GM18907 (cell line): ENCODE measurements around the gene PPM1H.
"Not testable (repeated sequence)": the region's sequence is repeated elsewhere in the genome, so short reads cannot be mapped to it uniquely, and the experiment has no call there.

Source experiments
- ATAC-seq: cut with Tn5 transposase; IDR thresholded peaks from one replicate; pipeline ENCODE4 v1.9.1; 2021; ENCODE audit warnings: mild to moderate bottlenecking, moderate library complexity; ENCODE audit not compliant: unreplicated experiment

The PPM1H gene

DNA sequence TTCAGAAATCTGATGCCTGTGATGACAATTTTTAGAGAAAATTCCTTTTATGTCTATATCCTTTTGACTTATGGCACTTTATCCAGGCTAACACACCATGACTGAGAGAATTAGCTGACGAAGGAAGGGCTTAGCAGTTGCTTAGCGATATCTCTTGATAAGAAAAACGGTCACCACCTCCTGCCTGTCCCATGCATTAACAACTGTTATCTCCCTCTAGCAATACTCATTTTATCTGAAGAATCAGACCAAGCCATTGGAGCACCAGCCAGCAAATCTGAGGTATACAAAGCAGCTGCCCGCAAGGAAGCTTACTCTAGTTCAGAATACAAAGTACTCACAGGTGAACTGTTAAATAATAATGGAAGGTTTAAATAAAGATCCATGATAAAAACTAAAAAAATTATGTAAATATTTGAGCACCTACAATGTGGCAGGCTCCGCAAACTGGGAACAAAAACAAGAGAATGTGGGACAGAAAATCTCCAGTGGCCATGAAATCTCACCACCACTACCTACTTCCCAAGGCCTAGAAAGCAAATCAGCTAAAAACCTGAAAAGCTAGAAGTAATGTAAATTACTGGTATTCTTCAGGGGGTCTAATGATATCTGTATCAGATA, 24.3 kb downstream of the PPM1H start:
- ATAC-seq, result no peak

DNA sequence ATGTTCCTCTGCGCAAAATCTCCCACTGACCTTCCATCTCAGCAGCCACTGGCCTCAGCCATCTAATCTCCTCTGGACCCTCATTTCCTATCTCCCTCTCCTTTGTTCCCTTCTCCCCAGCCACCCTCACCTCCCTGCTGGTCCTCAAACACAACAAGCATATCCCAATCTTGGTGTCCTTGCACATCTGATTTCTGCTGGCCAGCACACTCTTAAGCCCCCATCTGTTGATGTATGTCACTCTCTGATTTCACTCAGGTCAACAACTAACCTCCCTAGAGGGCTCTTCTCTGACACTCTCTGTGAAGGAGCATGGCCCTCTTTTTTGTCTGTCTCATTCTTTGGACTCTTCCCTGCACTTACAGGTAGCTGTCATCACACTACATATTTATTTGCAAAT, 25.6 kb downstream of the PPM1H start:
- ATAC-seq, result no peak

DNA sequence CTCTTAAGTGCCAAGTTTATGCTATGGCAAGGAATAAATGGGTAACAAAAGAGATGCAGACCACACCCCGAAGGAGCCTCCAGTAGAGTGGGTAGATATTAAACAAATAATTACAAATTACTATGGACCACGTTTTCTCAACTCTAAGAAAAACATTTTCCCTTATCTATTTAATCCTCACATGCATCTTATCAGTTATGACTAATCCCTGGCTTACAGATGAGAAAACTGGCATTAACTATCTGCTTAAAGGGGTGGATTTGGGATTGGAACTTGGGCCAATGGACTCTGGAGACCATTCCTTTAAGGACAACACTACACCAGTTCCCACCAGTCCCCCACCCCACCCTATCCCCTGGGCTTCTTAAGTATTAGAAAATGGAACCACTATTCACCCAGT, 26.3 kb downstream of the PPM1H start:
- ATAC-seq, result no peak

GRCh38 chr12:62907561-62907960, 27.4 kb downstream of the PPM1H start:
- ATAC-seq, result no peak

GRCh38 chr12:62907078-62907477, 27.9 kb downstream of the PPM1H start:
- no peak for ATAC-seq

- no peak for ATAC-seq
Observed at GRCh38 chr12:62903151-62903550, 31.8 kb downstream of the PPM1H start.

- no peak for ATAC-seq
Observed at GRCh38 chr12:62900686-62901272, 34.2 kb downstream of the PPM1H start.

DNA sequence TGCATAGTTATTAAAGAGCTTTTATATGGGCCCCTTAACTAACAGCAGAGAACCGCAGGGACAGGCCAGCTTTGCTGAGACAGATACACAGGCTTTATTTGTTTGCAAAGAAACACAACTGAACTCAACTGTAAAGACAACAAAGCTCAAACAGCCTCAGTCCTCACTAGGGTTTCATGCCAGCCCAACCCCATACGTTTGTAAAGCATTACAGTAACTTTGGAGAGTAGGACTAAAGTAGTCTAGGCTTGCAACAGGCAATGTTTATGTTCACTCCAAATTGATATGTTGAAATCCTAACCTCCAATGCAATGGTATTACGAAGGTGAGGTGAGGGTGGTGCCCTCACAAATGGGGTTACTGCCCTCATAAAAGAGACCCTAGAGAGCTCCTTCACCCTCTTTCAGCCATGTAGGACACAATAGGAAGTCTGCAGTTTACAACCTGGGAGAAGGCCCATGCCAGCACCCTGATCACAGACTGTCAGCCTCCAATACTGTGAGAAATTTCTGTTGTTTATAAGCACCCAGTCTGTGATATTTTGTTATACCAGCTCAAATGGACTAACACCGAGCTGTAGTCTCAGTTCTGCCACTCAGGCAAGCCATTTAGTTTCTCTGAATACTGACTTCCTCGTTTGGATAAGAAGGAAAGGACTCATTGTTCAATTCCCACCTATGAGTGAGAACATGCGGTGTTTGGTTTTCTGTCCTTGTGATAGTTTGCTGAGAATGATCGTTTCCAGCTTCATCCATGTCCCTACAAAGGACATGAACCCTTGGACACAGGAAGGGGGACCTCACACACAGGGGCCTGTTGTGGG, 35.2 kb downstream of the PPM1H start:
- ATAC-seq, result no peak

- no peak for ATAC-seq
Observed at GRCh38 chr12:62898526-62898925, 36.4 kb downstream of the PPM1H start.

GRCh38 chr12:62895351-62895877, 39.5 kb downstream of the PPM1H start:
- ATAC-seq, result no peak

GRCh38 chr12:62893276-62893675, 41.7 kb downstream of the PPM1H start:
- ATAC-seq, result no peak

GRCh38 chr12:62891805-62892549, 43.0 kb downstream of the PPM1H start:
- ATAC-seq, result no peak

DNA sequence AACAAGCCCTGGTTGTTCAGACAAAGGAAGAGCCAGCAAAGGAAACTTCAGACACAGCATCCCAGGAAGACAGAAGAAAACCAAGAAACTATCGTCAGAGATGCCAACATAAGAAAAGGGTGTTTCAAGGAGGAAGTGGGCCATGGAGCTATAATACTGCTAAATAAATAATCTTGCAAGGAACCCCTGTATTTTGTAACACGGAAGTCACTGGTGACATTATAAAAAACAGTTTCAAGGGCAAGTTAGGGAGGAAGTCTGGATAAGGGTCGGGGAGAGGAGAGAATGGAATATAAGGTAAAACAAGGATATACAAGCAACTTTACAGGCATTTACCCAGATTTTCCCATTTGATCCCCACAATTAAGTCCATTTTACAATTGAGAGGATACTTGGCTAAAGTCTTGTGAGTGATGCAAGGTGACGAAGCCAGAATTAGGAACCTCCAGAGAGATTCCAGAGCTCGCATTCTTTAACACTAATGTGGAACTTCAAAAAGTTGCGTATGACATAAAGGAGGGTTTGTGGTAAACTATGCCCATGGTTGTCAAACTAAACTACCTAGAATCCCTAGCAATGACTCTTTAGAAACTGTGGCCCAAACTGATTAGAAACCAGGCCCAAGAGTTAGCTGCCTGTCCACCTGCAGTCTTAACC, 46.4 kb downstream of the PPM1H start:
- ATAC-seq, result no peak

- no peak for ATAC-seq
Observed at GRCh38 chr12:62886796-62887195, 48.2 kb downstream of the PPM1H start.

GRCh38 chr12:62885242-62885641, 49.7 kb downstream of the PPM1H start:
- ATAC-seq, result no peak

DNA sequence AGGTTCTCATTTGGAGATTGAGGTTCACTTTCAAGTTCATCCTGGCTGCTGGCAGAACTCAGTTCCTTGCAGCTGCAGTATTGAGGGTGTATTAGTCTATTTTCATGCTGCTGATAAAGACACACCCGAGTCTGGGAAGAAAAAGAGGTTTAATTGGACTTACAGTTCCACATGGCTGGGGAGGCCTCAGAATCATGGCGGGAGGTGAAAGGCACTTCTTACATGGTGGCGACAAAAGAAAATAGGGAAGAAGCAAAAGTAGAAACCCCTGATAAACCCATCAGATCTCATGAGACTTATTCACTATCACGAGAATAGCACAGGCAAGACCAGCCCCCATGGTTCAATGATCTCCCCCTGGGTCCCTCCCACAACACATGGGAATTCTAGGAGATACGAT, 50.1 kb downstream of the PPM1H start:
- ATAC-seq, result not testable (repeated sequence)

DNA sequence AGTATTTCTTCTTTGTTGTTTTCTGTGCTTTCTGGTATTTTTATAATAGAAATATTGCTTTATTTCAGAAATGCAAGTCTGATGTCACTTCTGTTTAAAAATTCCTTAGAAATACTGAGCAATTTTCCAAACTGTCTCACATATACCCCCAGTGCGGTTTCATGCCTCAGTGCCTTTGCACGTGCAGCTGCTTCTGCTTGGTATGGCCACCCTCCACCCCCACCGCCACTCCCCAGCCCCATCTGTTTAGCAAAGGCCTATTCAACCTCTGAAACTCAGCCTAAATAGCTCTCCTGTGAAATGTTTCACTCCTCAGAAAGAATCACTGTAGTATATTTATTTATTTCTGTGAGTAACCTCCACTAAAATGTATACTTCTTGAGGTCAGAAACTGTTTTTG, 52.3 kb downstream of the PPM1H start:
- no peak for ATAC-seq

GRCh38 chr12:62882140-62882539, 52.8 kb downstream of the PPM1H start:
- no peak for ATAC-seq

- ATAC-seq, result no peak
Observed at GRCh38 chr12:62879691-62880090, 55.3 kb downstream of the PPM1H start.

DNA sequence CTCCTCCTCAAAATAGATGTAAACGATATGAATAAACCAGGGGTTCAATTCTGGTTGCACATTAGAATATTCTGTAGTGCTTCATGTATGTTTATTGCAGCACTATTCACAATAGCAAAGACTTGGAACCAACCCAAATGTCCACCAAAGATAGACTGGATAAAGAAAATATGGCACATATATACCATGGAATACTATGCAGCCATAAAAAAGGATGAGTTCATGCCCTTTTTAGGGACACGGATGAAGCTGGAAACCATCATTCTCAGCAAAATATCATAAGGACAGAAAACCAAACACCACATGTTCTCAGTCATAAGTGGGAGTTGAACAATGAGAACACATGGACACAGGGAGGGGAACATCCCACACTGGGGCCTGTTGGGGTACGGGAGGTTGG, 55.7 kb downstream of the PPM1H start:
- not testable (repeated sequence) for ATAC-seq

- no peak for ATAC-seq
Observed at GRCh38 chr12:62878211-62878610, 56.7 kb downstream of the PPM1H start.
